ENCODE data around the gene ZCCHC3.

DNA sequence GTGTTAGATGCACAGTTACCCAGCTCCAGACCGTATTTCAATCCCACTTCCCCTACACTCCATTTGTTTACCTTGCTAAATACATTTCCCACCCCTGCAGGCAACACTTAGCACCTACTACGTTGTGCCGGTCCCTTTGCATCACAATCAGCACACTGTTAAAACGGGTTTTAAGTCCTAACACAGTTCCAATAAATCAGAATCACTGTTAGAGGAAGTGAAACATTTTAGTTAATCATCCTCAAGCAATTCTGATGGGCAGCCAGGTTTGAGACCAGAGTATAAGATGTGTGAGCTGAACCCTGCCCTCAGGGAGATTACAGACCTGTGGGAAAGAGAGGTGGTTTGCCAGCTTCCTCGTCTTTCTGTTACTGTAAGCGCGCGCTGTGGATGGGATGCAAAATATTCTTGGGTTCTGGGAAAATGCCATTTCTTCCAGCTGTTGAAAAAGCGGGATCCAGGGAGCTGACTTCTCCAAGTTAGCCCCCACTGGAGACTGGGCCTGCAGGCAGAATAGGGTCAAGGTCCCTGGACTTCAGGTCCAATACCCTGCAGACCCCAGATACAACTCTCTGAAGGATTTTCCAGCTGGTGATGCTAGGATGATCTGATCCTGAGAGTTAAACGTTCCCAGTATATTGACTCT is 3.1 kb downstream of the ZCCHC3 start:
- TF ChIP-seq, protein P1, sequence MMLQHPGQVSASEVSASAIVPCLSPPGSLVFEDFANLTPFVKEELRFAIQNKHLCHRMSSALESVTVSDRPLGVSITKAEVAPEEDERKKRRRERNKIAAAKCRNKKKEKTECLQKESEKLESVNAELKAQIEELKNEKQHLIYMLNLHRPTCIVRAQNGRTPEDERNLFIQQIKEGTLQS (IDR thresholded peaks at IDR 0.05), result no peak
- TF ChIP-seq, protein P2, sequence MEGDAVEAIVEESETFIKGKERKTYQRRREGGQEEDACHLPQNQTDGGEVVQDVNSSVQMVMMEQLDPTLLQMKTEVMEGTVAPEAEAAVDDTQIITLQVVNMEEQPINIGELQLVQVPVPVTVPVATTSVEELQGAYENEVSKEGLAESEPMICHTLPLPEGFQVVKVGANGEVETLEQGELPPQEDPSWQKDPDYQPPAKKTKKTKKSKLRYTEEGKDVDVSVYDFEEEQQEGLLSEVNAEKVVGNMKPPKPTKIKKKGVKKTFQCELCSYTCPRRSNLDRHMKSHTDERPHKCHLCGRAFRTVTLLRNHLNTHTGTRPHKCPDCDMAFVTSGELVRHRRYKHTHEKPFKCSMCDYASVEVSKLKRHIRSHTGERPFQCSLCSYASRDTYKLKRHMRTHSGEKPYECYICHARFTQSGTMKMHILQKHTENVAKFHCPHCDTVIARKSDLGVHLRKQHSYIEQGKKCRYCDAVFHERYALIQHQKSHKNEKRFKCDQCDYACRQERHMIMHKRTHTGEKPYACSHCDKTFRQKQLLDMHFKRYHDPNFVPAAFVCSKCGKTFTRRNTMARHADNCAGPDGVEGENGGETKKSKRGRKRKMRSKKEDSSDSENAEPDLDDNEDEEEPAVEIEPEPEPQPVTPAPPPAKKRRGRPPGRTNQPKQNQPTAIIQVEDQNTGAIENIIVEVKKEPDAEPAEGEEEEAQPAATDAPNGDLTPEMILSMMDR (IDR thresholded peaks at IDR 0.05; ENCODE audit: low read depth, low read length, missing input control), result no peak
- TF ChIP-seq, protein P3, sequence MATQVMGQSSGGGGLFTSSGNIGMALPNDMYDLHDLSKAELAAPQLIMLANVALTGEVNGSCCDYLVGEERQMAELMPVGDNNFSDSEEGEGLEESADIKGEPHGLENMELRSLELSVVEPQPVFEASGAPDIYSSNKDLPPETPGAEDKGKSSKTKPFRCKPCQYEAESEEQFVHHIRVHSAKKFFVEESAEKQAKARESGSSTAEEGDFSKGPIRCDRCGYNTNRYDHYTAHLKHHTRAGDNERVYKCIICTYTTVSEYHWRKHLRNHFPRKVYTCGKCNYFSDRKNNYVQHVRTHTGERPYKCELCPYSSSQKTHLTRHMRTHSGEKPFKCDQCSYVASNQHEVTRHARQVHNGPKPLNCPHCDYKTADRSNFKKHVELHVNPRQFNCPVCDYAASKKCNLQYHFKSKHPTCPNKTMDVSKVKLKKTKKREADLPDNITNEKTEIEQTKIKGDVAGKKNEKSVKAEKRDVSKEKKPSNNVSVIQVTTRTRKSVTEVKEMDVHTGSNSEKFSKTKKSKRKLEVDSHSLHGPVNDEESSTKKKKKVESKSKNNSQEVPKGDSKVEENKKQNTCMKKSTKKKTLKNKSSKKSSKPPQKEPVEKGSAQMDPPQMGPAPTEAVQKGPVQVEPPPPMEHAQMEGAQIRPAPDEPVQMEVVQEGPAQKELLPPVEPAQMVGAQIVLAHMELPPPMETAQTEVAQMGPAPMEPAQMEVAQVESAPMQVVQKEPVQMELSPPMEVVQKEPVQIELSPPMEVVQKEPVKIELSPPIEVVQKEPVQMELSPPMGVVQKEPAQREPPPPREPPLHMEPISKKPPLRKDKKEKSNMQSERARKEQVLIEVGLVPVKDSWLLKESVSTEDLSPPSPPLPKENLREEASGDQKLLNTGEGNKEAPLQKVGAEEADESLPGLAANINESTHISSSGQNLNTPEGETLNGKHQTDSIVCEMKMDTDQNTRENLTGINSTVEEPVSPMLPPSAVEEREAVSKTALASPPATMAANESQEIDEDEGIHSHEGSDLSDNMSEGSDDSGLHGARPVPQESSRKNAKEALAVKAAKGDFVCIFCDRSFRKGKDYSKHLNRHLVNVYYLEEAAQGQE (IDR thresholded peaks at IDR 0.05), result no peak
- no peak for TF ChIP-seq YY1 (IDR thresholded peaks at IDR 0.05)
- TF ChIP-seq FOXA1 (IDR thresholded peaks at IDR 0.05), result no peak

All from liver (tissue), 3 donors.